Measurements from ENCODE around the gene KMT5B.

KMT5B gene

GRCh38 chr11:68142441-68143309 is 70.4 kb downstream of the KMT5B start:
- FAIRE-seq, result no peak

GRCh38 chr11:68142028-68142412 is 71.1 kb downstream of the KMT5B start:
- FAIRE-seq, result no peak

GRCh38 chr11:68141246-68142027 is 71.7 kb downstream of the KMT5B start:
- no peak for FAIRE-seq

GRCh38 chr11:68140496-68141245 is 72.4 kb downstream of the KMT5B start:
- FAIRE-seq, result no peak

GRCh38 chr11:68138237-68138636 is 74.9 kb downstream of the KMT5B start:
- no peak for FAIRE-seq

- peak; percentile 53 for FAIRE-seq
Measured at GRCh38 chr11:68137833-68138232, 75.3 kb downstream of the KMT5B start.

- FAIRE-seq, result no peak
Measured at GRCh38 chr11:68136866-68137265, 76.2 kb downstream of the KMT5B start.

- no peak for FAIRE-seq
Measured at GRCh38 chr11:68135161-68135560, 77.9 kb downstream of the KMT5B start.

- FAIRE-seq, result no peak
Measured at GRCh38 chr11:68133761-68134160, 79.3 kb downstream of the KMT5B start.

GRCh38 chr11:68130121-68130520 is 83.0 kb downstream of the KMT5B start:
- FAIRE-seq, result no peak

- FAIRE-seq, result no peak
Measured at GRCh38 chr11:68128682-68129327, 84.3 kb downstream of the KMT5B start.

GRCh38 chr11:68127714-68128681 is 85.1 kb downstream of the KMT5B start:
- FAIRE-seq, result no peak

GRCh38 chr11:68125164-68125563 is 87.9 kb downstream of the KMT5B start:
- FAIRE-seq, result no peak

- FAIRE-seq, result no peak
Measured at GRCh38 chr11:68122936-68123539, 90.1 kb downstream of the KMT5B start.

- FAIRE-seq, result no peak
Measured at GRCh38 chr11:68121067-68121899, 91.8 kb downstream of the KMT5B start, which contains the start of gene CHKA. CHKA (minus strand) TSS chr11:68121388; CDS start chr11:68121177, 211 bp downstream.

- FAIRE-seq, result no peak
Measured at GRCh38 chr11:68120273-68121066, 92.6 kb downstream of the KMT5B start.

GRCh38 chr11:68118706-68119448 is 94.2 kb downstream of the KMT5B start:
- no peak for FAIRE-seq

GRCh38 chr11:68117853-68118470 is 95.1 kb downstream of the KMT5B start:
- no peak for FAIRE-seq

All from islet of Langerhans (tissue), 1 donor.